HepG2 (cell line): ENCODE measurements around the gene ATP1A2. TPM values are rescaled to one million over a fixed set of nuclear protein-coding genes. Genes with fewer than 3 reads are reported as not detected.

Experiments used
- ATAC-seq: fragments of 200-7000 bp; cut with Tn5 transposase; 3 replicates; pipeline ENCODE4 v1.9.1; 2020; ENCODE audit warnings: mild to moderate bottlenecking, moderate library complexity
- BruUV-seq: library from RNA; stranded (reverse); fragments of 400-500 nt; replicated peaks from 2 replicates; lab custom pipeline; 2021; lab: Mats Ljungman, UMichigan
- CTCF ChIA-PET: fragments of 300-600 bp; formaldehyde crosslinking; extraction: SDS; loops from one replicate; lab custom pipeline; 2021; ENCODE audit warnings: low total read pairs, inconsistent platforms, low intra/inter-chr PET ratio; lab: Yijun Ruan, JAX
- POLR2A ChIA-PET: fragments of 350-600 bp; sonication (Branson Sonifier 250); formaldehyde crosslinking; loops from one replicate; lab custom pipeline; 2020; ENCODE audit warnings: antibody characterized with exemption, inconsistent platforms; lab: Yijun Ruan, JAX
- DNase-seq: peaks from one replicate; pipeline ENCODE4 v3.0.0-alpha.2; 2015; ENCODE audit warnings: low spot score
- FAIRE-seq: peaks from 3 replicates; lab custom pipeline; 2011; peaks lifted over from hg19 to GRCh38; lab: Jason Lieb, UNC
- H2AFZ ChIP-seq: one replicate; pipeline ENCODE4 v1.6.1; 2011; ENCODE audit warnings: low read length, inconsistent platforms
- H3K27ac ChIP-seq: fragments of 300-600 bp; 3 replicates; pipeline ENCODE4 v1.8.0; 2011; ENCODE audit warnings: mixed run types, mild to moderate bottlenecking, mixed read lengths, low read length, inconsistent platforms; ENCODE audit not compliant: insufficient read depth; ENCODE audit errors: extremely low read length
- H3K27me3 ChIP-seq, 2 experiments: fragments of 200-600 bp in 1 of 2; 2 replicates in 1 of 2; 3 replicates in 1 of 2; pipeline versions ENCODE4 v1.6.0 to v1.8.0; 2011; ENCODE audit warnings: low read length in 2 of 2, mild to moderate bottlenecking in 2 of 2, moderate library complexity in 2 of 2, inconsistent platforms in 1 of 2; ENCODE audit not compliant: insufficient read depth in 2 of 2, control insufficient read depth in 1 of 2
- H3K36me3 ChIP-seq, 2 experiments: fragments of 200-600 bp in 1 of 2; replicated peaks in 1 of 2; 2 replicates in 1 of 2; 3 replicates in 1 of 2; pipeline versions ENCODE4 v1.5.1 to v1.8.0; 2011; ENCODE audit warnings: low read length in 2 of 2, inconsistent platforms in 1 of 2; ENCODE audit not compliant: insufficient read depth in 2 of 2, control insufficient read depth in 1 of 2
- H3K4me1 ChIP-seq: 2 replicates; pipeline ENCODE4 v1.5.1; 2012; ENCODE audit warnings: low read length, inconsistent platforms; ENCODE audit not compliant: insufficient read depth
- H3K4me2 ChIP-seq: 2 replicates; pipeline ENCODE4 v1.6.0; 2011; ENCODE audit warnings: low read depth, low read length, inconsistent platforms
- H3K4me3 ChIP-seq, 3 experiments: fragments of 200-600 bp in 1 of 3; sonication (generic), shearing (Covaris generic) in 1 of 3; replicated peaks in 1 of 3; 2 replicates each; pipeline ENCODE4 v1.5.1; 2011 to 2016; ENCODE audit warnings: low read length in 3 of 3, inconsistent platforms in 2 of 3, low read depth in 2 of 3, mild to moderate bottlenecking in 2 of 3, control low read depth in 1 of 3, mixed read lengths in 1 of 3; ENCODE audit not compliant: insufficient read depth in 1 of 3
- H3K79me2 ChIP-seq: one replicate; pipeline ENCODE4 v1.6.1; 2011; ENCODE audit warnings: low read length, inconsistent platforms; ENCODE audit not compliant: insufficient read depth
- H3K9ac ChIP-seq: 2 replicates; pipeline ENCODE4 v1.6.0; 2011; ENCODE audit warnings: mild to moderate bottlenecking, low read depth, low read length, inconsistent platforms; ENCODE audit not compliant: insufficient read depth
- H3K9me3 ChIP-seq: 2 replicates; pipeline ENCODE4 v1.5.1; 2012; ENCODE audit warnings: mild to moderate bottlenecking, low read length
- H4K20me1 ChIP-seq: 2 replicates; pipeline ENCODE4 v1.6.0; 2011; ENCODE audit warnings: inconsistent platforms, mild to moderate bottlenecking, low read length, moderate library complexity; ENCODE audit not compliant: insufficient read depth
- GATA4 ChIP-seq: sonication (generic); IDR thresholded peaks from 2 replicates; pipeline ENCODE4 v1.6.1; 2016; ENCODE audit warnings: antibody characterized with exemption, low read depth, borderline replicate concordance
- GTF3A ChIP-seq: sonication (generic); formaldehyde crosslinking; conservative IDR thresholded peaks from 2 replicates; pipeline ENCODE4 v1.4.0; 2020; ENCODE audit warnings: mild to moderate bottlenecking, missing genetic modification reagents
- HOXA3 ChIP-seq: sonication (generic); formaldehyde crosslinking; IDR thresholded peaks from 2 replicates; pipeline ENCODE4 v1.5.0; 2020; ENCODE audit warnings: missing genetic modification reagents
- IRF2 ChIP-seq: IDR thresholded peaks from 2 replicates; pipeline ENCODE4 v1.6.1; 2018; ENCODE audit warnings: missing genetic modification reagents, missing compliant biosample characterization
- PLRG1 ChIP-seq: fragments of 450-650 bp; conservative IDR thresholded peaks from 2 replicates; pipeline ENCODE4 v1.6.1; 2016
- SALL2 ChIP-seq: sonication (generic); formaldehyde crosslinking; IDR thresholded peaks from 2 replicates; pipeline ENCODE4 v1.8.1; 2023; ENCODE audit warnings: mild to moderate bottlenecking, missing genetic modification reagents, inconsistent platforms
- ZBTB3 ChIP-seq: sonication (generic); formaldehyde crosslinking; IDR thresholded peaks from 2 replicates; pipeline ENCODE4 v1.4.0; 2020; ENCODE audit warnings: low read depth, mild to moderate bottlenecking, moderate library complexity, missing genetic modification reagents, borderline replicate concordance
- ZNF326 ChIP-seq: sonication (generic); formaldehyde crosslinking; IDR thresholded peaks from 2 replicates; pipeline ENCODE4 v1.4.0; 2020; ENCODE audit warnings: missing genetic modification reagents, borderline replicate concordance
- WGBS: methylation state at CpG from one replicate; pipeline ENCODE4 v1.1.6; 2017; ENCODE audit warnings: low lambda C conversion rate; 5-methylcytosine and 5-hydroxymethylcytosine counted together
- in situ Hi-C: cut with HindIII; loops from 2 replicates; pipeline ENCODE4 v1.10.0; 2017; ENCODE audit warnings: low pct_unique_long_range_greater_than_20kb; ENCODE audit not compliant: extremely low pct_ligation_motif_present
- intact Hi-C: fragments of 100-400 bp; cut with micrococcal nuclease; formaldehyde crosslinking; loops from one replicate; pipeline ENCODE4 v1.10.0; 2022; ENCODE audit not compliant: unreplicated experiment
- polyA plus RNA-seq, 8 experiments: library from polyadenylated mRNA; depleted of rRNA in 3 of 8; stranded (reverse) in 7 of 8; unstranded in 1 of 8; fragments of >200 nt; fragmentation: Illumina TruSeq in 4 of 8; extraction: Trizol in 4 of 8; gene quantifications; 2 replicates each; pipeline versions ENCODE4 v1.2.1 to v1.2.3, GENCODE V29; 2011 to 2016; ENCODE audit warnings: low read depth in 4 of 8, missing spikeins in 1 of 8, mixed read lengths in 1 of 8; ENCODE audit not compliant: insufficient read depth in 1 of 8
- total RNA-seq, 5 experiments: library from RNA; depleted of rRNA; stranded (reverse); fragments of >200 nt; fragmentation: Illumina TruSeq; extraction: Trizol; gene quantifications; 2 replicates each; pipeline ENCODE4 v1.2.3, GENCODE V29; 2016; ENCODE audit warnings: low read depth in 1 of 5
- TF ChIP-seq, protein P1 (sequence below): IDR thresholded peaks from 2 replicates; pipeline ENCODE4 v1.6.1; 2018; ENCODE audit warnings: missing genetic modification reagents
- TF ChIP-seq, protein P2 (sequence below): sonication (generic); formaldehyde crosslinking; IDR thresholded peaks from 2 replicates; pipeline ENCODE4 v1.4.0; 2020; ENCODE audit warnings: missing genetic modification reagents
- TF ChIP-seq, protein P3 (sequence below): sonication (generic); formaldehyde crosslinking; IDR thresholded peaks from 2 replicates; pipeline ENCODE4 v1.8.0; 2022; ENCODE audit warnings: mild to moderate bottlenecking, missing genetic modification reagents, moderate library complexity
- TF ChIP-seq, protein P4 (sequence below): sonication (generic); formaldehyde crosslinking; IDR thresholded peaks from 2 replicates; pipeline ENCODE4 v1.8.0; 2023; ENCODE audit warnings: mild to moderate bottlenecking, missing genetic modification reagents

The ATP1A2 gene
- total and polyA plus RNA-seq, 2 of the 13 experiments (the other 11 are each of a cell fraction or from before 2014, with no cell fraction given), result 0.16 TPM; not detected in 1

DNA sequence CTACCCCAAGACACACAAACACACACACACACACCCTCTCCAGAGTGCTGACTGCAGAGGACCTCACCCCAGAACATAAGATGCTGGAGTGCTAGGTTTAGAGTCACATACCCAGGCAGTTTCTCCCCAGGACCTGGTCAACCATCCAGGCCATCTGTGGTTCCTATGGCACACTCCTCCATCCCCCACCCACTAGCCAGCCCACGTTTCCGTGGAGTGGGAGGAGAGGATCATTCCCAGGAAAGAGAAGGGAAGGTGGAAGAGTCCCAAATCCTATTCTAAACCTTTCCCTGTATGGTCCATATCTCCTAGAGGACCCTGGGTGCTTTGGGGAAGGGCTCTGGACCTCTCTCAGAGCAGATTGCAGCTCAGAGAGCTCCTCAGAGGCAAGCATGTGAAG is 33.1 kb upstream of the ATP1A2 start:
- in situ Hi-C loops (loop anchor here (5.0 kb wide), 2 partner anchors 35 to 145 kb away; no protein-coding TSS in a partner anchor), intact Hi-C loops (no loop called here)
- FAIRE-seq (no peak), ATAC-seq (no peak), DNase-seq (no peak)
- H3K9me3 ChIP-seq, result no peaks in the 10 kb centered on the region
- TF ChIP-seq, protein P1, sequence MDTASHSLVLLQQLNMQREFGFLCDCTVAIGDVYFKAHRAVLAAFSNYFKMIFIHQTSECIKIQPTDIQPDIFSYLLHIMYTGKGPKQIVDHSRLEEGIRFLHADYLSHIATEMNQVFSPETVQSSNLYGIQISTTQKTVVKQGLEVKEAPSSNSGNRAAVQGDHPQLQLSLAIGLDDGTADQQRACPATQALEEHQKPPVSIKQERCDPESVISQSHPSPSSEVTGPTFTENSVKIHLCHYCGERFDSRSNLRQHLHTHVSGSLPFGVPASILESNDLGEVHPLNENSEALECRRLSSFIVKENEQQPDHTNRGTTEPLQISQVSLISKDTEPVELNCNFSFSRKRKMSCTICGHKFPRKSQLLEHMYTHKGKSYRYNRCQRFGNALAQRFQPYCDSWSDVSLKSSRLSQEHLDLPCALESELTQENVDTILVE (CRISPR knock-in tag), result no peak
- TF ChIP-seq ZNF326 (CRISPR knock-in tag) (no peak), PLRG1 (no peak), HOXA3 (CRISPR knock-in tag) (no peak)
- no TSS peak for BruUV-seq
- CTCF ChIA-PET, result no interaction called here
- H2AFZ ChIP-seq, result no peak overlapping the region
- no peak overlapping the region for H3K4me3 ChIP-seq
- no peaks in the 10 kb centered on the region for H4K20me1 ChIP-seq
- H3K9ac ChIP-seq, result no peak overlapping the region
- no peaks in the 10 kb centered on the region for H3K79me2 ChIP-seq
- H3K36me3 ChIP-seq, result no peaks in the 10 kb centered on the region
- peaks cover 33% of the 10 kb centered on the region for H3K4me1 ChIP-seq
- H3K27me3 ChIP-seq, result no peaks in the 10 kb centered on the region
- POLR2A ChIA-PET, result no interaction called here
- H3K4me2 ChIP-seq, result no peak overlapping the region
- 6% methylated on average over 2 of the region's 2 CpGs for WGBS
- no peak overlapping the region for H3K27ac ChIP-seq

DNA sequence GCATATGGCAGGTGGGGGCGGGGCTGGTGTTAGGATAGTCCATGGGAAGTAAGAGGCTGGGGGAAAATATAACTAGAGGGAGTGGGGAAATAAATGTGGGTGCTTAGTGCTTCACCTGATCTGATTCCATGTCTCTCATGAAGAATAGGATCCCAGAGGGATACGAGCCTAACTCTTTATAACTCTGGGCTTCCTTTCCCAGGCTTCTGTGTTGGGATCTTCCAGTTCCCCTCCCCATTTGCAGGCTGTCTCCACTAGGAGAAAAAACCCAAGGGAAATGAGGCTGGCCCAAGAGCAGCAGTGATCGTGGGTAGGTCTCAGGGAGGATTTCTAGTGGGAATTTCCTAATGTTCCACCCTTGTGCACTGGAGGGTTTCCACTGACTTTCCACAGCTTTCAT is 32.6 kb upstream of the ATP1A2 start:
- ChIA-PET CTCF (interaction anchor here (1.9 kb wide), 1 partner anchor 36 kb away, joined by 11 read pairs; no protein-coding TSS in a partner anchor), POLR2A (no interaction called here)
- Histone ChIP-seq H3K27me3 (no peaks in the 10 kb centered on the region), H4K20me1 (no peaks in the 10 kb centered on the region), H3K9me3 (no peaks in the 10 kb centered on the region), H2AFZ (no peak overlapping the region), H3K27ac (no peak overlapping the region), H3K4me1 (peaks cover 28% of the 10 kb centered on the region), H3K36me3 (no peaks in the 10 kb centered on the region), H3K4me3 (no peak overlapping the region), H3K79me2 (no peaks in the 10 kb centered on the region), H3K4me2 (no peak overlapping the region), H3K9ac (no peak overlapping the region)
- ATAC-seq, result no peak
- DNase-seq, result no peak
- WGBS, result 53% methylated on average over 3 of the region's 3 CpGs
- intact Hi-C loops, result no loop called here
- no peak for FAIRE-seq
- BruUV-seq, result no TSS peak
- in situ Hi-C loops, result loop anchor here (5.0 kb wide), 2 partner anchors 36 to 146 kb away; no protein-coding TSS in a partner anchor
- TF ChIP-seq GATA4, result no peak
- TF ChIP-seq PLRG1, result no peak
- TF ChIP-seq SALL2 (CRISPR knock-in tag), result no peak
- TF ChIP-seq, protein P2, sequence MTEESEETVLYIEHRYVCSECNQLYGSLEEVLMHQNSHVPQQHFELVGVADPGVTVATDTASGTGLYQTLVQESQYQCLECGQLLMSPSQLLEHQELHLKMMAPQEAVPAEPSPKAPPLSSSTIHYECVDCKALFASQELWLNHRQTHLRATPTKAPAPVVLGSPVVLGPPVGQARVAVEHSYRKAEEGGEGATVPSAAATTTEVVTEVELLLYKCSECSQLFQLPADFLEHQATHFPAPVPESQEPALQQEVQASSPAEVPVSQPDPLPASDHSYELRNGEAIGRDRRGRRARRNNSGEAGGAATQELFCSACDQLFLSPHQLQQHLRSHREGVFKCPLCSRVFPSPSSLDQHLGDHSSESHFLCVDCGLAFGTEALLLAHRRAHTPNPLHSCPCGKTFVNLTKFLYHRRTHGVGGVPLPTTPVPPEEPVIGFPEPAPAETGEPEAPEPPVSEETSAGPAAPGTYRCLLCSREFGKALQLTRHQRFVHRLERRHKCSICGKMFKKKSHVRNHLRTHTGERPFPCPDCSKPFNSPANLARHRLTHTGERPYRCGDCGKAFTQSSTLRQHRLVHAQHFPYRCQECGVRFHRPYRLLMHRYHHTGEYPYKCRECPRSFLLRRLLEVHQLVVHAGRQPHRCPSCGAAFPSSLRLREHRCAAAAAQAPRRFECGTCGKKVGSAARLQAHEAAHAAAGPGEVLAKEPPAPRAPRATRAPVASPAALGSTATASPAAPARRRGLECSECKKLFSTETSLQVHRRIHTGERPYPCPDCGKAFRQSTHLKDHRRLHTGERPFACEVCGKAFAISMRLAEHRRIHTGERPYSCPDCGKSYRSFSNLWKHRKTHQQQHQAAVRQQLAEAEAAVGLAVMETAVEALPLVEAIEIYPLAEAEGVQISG (CRISPR knock-in tag), result no peak
- TF ChIP-seq, protein P3, sequence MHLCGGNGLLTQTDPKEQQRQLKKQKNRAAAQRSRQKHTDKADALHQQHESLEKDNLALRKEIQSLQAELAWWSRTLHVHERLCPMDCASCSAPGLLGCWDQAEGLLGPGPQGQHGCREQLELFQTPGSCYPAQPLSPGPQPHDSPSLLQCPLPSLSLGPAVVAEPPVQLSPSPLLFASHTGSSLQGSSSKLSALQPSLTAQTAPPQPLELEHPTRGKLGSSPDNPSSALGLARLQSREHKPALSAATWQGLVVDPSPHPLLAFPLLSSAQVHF (CRISPR knock-in tag), result no peak
- TF ChIP-seq, protein P4, sequence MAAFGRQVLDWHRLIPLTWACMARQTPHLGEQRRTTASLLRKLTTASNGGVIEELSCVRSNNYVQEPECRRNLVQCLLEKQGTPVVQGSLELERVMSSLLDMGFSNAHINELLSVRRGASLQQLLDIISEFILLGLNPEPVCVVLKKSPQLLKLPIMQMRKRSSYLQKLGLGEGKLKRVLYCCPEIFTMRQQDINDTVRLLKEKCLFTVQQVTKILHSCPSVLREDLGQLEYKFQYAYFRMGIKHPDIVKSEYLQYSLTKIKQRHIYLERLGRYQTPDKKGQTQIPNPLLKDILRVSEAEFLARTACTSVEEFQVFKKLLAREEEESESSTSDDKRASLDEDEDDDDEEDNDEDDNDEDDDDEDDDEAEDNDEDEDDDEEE (CRISPR knock-in tag), result no peak
- TF ChIP-seq GTF3A (CRISPR knock-in tag), result no peak
- no peak for TF ChIP-seq ZBTB3 (CRISPR knock-in tag)
- no peak for TF ChIP-seq IRF2 (CRISPR knock-in tag)
